Hepatic stellate cell (primary cell): ENCODE results near the gene NXPH3.
A peak's percentile ranks its signal among the peaks of the same experiment; 100 is the strongest.
"Not testable (repeated sequence)": the region's sequence is repeated elsewhere in the genome, so short reads cannot be mapped to it uniquely, and the experiment has no call there.

ENCODE experiments used
- DNase-seq: peaks from one replicate; pipeline ENCODE4 v3.0.0; 2011; ENCODE audit warnings: low spot score

NXPH3 gene

GRCh38 chr17:49575679-49576087, at the start of gene NXPH3:
NXPH3 (plus strand) TSS chr17:49575871; CDS start chr17:49576220, 349 bp downstream.
- peak; percentile 82 for DNase-seq

- DNase-seq: no peak
These were observed 47.6 kb upstream of the NXPH3 start for GRCh38 chr17:49527927-49528651.

GRCh38 chr17:49528966-49529365, 46.7 kb upstream of the NXPH3 start:
- DNase-seq: no peak

GRCh38 chr17:49530118-49530517, 45.6 kb upstream of the NXPH3 start:
- no peak for DNase-seq

- DNase-seq: no peak
These were observed 31.8 kb upstream of the NXPH3 start for GRCh38 chr17:49543860-49544259.

GRCh38 chr17:49545007-49545660, 30.5 kb upstream of the NXPH3 start:
- no peak for DNase-seq

GRCh38 chr17:49545806-49546545, 29.7 kb upstream of the NXPH3 start:
- DNase-seq: no peak

GRCh38 chr17:49546546-49547535, 28.8 kb upstream of the NXPH3 start:
- no peak for DNase-seq

GRCh38 chr17:49547566-49547965, 28.1 kb upstream of the NXPH3 start:
- DNase-seq: no peak

GRCh38 chr17:49548051-49548505, 27.6 kb upstream of the NXPH3 start:
- DNase-seq: no peak

GRCh38 chr17:49548506-49549310, 27.0 kb upstream of the NXPH3 start:
- DNase-seq: peak; percentile 62

GRCh38 chr17:49549311-49549605, 26.4 kb upstream of the NXPH3 start:
- no peak for DNase-seq

GRCh38 chr17:49549691-49550678, 25.7 kb upstream of the NXPH3 start:
- no peak for DNase-seq

GRCh38 chr17:49550764-49551163, 24.9 kb upstream of the NXPH3 start:
- DNase-seq: not testable (repeated sequence)

GRCh38 chr17:49551221-49552069, 24.2 kb upstream of the NXPH3 start:
- DNase-seq: no peak

- DNase-seq: no peak
These were observed 23.5 kb upstream of the NXPH3 start for GRCh38 chr17:49552070-49552751.

- no peak for DNase-seq
These were observed 21.9 kb upstream of the NXPH3 start for GRCh38 chr17:49553676-49554335.
